ENCODE data around the gene BANF1.

Gene BANF1

DNA sequence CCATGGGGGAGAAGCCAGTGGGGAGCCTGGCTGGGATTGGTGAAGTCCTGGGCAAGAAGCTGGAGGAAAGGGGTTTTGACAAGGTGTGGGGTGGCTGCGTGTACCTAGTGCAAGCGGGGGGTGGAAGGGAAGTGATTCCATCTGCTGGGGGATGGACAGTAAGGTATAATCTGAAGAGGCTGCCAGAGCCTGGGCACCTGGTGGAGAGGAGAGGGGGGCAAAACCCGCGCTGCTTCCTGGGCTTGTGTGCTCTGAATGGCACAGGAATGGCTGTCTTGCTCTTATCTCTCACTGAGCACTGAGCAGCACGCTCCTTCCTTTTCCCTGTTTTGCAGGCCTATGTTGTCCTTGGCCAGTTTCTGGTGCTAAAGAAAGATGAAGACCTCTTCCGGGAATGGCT is 988 bp downstream of the BANF1 start (continued):
- TF ChIP-seq, protein P1, sequence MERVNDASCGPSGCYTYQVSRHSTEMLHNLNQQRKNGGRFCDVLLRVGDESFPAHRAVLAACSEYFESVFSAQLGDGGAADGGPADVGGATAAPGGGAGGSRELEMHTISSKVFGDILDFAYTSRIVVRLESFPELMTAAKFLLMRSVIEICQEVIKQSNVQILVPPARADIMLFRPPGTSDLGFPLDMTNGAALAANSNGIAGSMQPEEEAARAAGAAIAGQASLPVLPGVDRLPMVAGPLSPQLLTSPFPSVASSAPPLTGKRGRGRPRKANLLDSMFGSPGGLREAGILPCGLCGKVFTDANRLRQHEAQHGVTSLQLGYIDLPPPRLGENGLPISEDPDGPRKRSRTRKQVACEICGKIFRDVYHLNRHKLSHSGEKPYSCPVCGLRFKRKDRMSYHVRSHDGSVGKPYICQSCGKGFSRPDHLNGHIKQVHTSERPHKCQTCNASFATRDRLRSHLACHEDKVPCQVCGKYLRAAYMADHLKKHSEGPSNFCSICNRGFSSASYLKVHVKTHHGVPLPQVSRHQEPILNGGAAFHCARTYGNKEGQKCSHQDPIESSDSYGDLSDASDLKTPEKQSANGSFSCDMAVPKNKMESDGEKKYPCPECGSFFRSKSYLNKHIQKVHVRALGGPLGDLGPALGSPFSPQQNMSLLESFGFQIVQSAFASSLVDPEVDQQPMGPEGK (CRISPR knock-in tag; IDR thresholded peaks at IDR 0.05; ENCODE audit: borderline replicate concordance) = no peak
- TF ChIP-seq, protein P2, sequence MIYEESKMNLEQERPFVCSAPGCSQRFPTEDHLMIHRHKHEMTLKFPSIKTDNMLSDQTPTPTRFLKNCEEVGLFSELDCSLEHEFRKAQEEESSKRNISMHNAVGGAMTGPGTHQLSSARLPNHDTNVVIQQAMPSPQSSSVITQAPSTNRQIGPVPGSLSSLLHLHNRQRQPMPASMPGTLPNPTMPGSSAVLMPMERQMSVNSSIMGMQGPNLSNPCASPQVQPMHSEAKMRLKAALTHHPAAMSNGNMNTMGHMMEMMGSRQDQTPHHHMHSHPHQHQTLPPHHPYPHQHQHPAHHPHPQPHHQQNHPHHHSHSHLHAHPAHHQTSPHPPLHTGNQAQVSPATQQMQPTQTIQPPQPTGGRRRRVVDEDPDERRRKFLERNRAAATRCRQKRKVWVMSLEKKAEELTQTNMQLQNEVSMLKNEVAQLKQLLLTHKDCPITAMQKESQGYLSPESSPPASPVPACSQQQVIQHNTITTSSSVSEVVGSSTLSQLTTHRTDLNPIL (CRISPR knock-in tag; IDR thresholded peaks at IDR 0.05; ENCODE audit: low read depth) = no peak
- TF ChIP-seq ESRRG (CRISPR knock-in tag; IDR thresholded peaks at IDR 0.05) = no peak
- TF ChIP-seq ZNF70 (CRISPR knock-in tag; IDR thresholded peaks at IDR 0.05) = no peak
- no peak for TF ChIP-seq BACH2 (CRISPR knock-in tag; IDR thresholded peaks at IDR 0.05; ENCODE audit: borderline replicate concordance)
- TF ChIP-seq, protein P3, sequence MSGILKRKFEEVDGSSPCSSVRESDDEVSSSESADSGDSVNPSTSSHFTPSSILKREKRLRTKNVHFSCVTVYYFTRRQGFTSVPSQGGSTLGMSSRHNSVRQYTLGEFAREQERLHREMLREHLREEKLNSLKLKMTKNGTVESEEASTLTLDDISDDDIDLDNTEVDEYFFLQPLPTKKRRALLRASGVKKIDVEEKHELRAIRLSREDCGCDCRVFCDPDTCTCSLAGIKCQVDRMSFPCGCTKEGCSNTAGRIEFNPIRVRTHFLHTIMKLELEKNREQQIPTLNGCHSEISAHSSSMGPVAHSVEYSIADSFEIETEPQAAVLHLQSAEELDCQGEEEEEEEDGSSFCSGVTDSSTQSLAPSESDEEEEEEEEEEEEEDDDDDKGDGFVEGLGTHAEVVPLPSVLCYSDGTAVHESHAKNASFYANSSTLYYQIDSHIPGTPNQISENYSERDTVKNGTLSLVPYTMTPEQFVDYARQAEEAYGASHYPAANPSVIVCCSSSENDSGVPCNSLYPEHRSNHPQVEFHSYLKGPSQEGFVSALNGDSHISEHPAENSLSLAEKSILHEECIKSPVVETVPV (CRISPR knock-in tag; IDR thresholded peaks at IDR 0.05) = no peak

DNA sequence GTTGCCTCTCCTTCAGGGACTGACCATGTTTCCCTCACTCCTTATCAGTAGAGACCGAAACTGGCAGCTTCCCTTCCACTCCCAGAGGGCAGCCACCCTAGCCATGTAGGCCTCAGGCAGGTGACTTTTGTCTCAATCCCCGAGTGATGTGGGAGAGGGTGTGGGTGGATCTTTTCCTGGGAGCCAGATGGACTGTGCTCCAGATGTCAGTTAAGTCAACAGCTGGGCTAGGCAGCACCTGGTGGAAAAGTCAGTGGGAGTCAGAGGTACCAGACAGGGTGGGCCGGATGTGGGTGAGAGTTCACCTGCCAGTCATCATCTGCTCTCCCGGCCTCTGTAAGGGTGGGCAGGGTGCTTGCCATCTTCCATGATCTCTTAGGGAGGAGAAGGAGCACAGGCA is 1.9 kb downstream of the BANF1 start:
- no peak for ATAC-seq
- TF ChIP-seq ZC3H10 (CRISPR knock-in tag; IDR thresholded peaks at IDR 0.05) (no peak), ZNF8 (CRISPR knock-in tag; IDR thresholded peaks at IDR 0.05) (no peak), TCF4 (CRISPR knock-in tag; IDR thresholded peaks at IDR 0.05; ENCODE audit: borderline replicate concordance) (no peak), TOX (CRISPR knock-in tag; IDR thresholded peaks at IDR 0.05; ENCODE audit: borderline replicate concordance) (no peak), ZNF70 (CRISPR knock-in tag; IDR thresholded peaks at IDR 0.05) (no peak), CSDC2 (CRISPR knock-in tag; IDR thresholded peaks at IDR 0.05) (no peak), ARNTL (CRISPR knock-in tag; IDR thresholded peaks at IDR 0.05; ENCODE audit: borderline replicate concordance, low read depth) (no peak), RARB (CRISPR knock-in tag; IDR thresholded peaks at IDR 0.05) (no peak), BACH2 (CRISPR knock-in tag; IDR thresholded peaks at IDR 0.05; ENCODE audit: borderline replicate concordance) (no peak)
- TF ChIP-seq, protein P3 (CRISPR knock-in tag; IDR thresholded peaks at IDR 0.05) = no peak
- TF ChIP-seq, protein P4, sequence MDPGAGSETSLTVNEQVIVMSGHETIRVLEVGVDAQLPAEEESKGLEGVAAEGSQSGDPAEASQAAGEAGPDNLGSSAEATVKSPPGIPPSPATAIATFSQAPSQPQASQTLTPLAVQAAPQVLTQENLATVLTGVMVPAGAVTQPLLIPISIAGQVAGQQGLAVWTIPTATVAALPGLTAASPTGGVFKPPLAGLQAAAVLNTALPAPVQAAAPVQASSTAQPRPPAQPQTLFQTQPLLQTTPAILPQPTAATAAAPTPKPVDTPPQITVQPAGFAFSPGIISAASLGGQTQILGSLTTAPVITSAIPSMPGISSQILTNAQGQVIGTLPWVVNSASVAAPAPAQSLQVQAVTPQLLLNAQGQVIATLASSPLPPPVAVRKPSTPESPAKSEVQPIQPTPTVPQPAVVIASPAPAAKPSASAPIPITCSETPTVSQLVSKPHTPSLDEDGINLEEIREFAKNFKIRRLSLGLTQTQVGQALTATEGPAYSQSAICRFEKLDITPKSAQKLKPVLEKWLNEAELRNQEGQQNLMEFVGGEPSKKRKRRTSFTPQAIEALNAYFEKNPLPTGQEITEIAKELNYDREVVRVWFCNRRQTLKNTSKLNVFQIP (CRISPR knock-in tag; IDR thresholded peaks at IDR 0.05; ENCODE audit: borderline replicate concordance, low read depth) = no peak
- TF ChIP-seq, protein P1 (CRISPR knock-in tag; IDR thresholded peaks at IDR 0.05; ENCODE audit: borderline replicate concordance) = no peak
- TF ChIP-seq, protein P5, sequence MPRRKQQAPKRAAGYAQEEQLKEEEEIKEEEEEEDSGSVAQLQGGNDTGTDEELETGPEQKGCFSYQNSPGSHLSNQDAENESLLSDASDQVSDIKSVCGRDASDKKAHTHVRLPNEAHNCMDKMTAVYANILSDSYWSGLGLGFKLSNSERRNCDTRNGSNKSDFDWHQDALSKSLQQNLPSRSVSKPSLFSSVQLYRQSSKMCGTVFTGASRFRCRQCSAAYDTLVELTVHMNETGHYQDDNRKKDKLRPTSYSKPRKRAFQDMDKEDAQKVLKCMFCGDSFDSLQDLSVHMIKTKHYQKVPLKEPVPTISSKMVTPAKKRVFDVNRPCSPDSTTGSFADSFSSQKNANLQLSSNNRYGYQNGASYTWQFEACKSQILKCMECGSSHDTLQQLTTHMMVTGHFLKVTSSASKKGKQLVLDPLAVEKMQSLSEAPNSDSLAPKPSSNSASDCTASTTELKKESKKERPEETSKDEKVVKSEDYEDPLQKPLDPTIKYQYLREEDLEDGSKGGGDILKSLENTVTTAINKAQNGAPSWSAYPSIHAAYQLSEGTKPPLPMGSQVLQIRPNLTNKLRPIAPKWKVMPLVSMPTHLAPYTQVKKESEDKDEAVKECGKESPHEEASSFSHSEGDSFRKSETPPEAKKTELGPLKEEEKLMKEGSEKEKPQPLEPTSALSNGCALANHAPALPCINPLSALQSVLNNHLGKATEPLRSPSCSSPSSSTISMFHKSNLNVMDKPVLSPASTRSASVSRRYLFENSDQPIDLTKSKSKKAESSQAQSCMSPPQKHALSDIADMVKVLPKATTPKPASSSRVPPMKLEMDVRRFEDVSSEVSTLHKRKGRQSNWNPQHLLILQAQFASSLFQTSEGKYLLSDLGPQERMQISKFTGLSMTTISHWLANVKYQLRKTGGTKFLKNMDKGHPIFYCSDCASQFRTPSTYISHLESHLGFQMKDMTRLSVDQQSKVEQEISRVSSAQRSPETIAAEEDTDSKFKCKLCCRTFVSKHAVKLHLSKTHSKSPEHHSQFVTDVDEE (CRISPR knock-in tag; IDR thresholded peaks at IDR 0.05) = no peak
- TF ChIP-seq, protein P2 (CRISPR knock-in tag; IDR thresholded peaks at IDR 0.05; ENCODE audit: low read depth) = no peak
